CD14-positive monocyte (primary cell): ENCODE data around the gene RCAN2. TPM values are rescaled to one million over a fixed set of nuclear protein-coding genes. Genes with fewer than 3 reads are reported as not detected.

ENCODE experiments used
- DNase-seq, 3 donors: peaks; one replicate each; pipeline ENCODE4 v3.0.0-alpha.2; 2011 to 2022
- H2AFZ ChIP-seq: 2 replicates; pipeline ENCODE4 v1.6.0; 2012; ENCODE audit warnings: mild to moderate bottlenecking, low read depth, low read length, inconsistent platforms; ENCODE audit not compliant: insufficient read depth, poor library complexity, severe bottlenecking
- H3K27ac ChIP-seq, 2 donors: 1 replicate in 1 of 2; 2 replicates in 1 of 2; pipeline ENCODE4 v1.5.1; 2012 to 2013; ENCODE audit warnings: low read length in 2 of 2, control low read depth in 1 of 2, inconsistent platforms in 1 of 2, low read depth in 1 of 2, mild to moderate bottlenecking in 1 of 2
- H3K27me3 ChIP-seq, 2 donors: one replicate each; pipeline versions ENCODE4 v1.6.0 to v1.6.1; 2011 to 2013; ENCODE audit warnings: low read length in 2 of 2; ENCODE audit not compliant: control insufficient read depth in 2 of 2, insufficient read depth in 2 of 2
- H3K36me3 ChIP-seq, 2 donors: replicated peaks in 1 of 2; 1 replicate in 1 of 2; 2 replicates in 1 of 2; pipeline versions ENCODE4 v1.5.1 to v1.6.1; 2012 to 2013; ENCODE audit warnings: low read length in 2 of 2, control low read depth in 1 of 2, inconsistent platforms in 1 of 2, mild to moderate bottlenecking in 1 of 2; ENCODE audit not compliant: insufficient read depth in 2 of 2, control insufficient read depth in 1 of 2
- H3K4me1 ChIP-seq, 2 donors: 1 replicate in 1 of 2; 2 replicates in 1 of 2; pipeline versions ENCODE4 v1.5.1 to v1.6.1; 2012 to 2013; ENCODE audit warnings: low read length in 2 of 2, control low read depth in 1 of 2, inconsistent platforms in 1 of 2, mild to moderate bottlenecking in 1 of 2, moderate library complexity in 1 of 2; ENCODE audit not compliant: insufficient read depth in 2 of 2, control insufficient read depth in 1 of 2
- H3K4me2 ChIP-seq: replicated peaks from 2 replicates; pipeline ENCODE3; 2012; ENCODE audit warnings: low read length, moderate library complexity, mild to moderate bottlenecking; ENCODE audit not compliant: poor library complexity, severe bottlenecking; ENCODE audit errors: extremely low read depth
- H3K4me3 ChIP-seq, 3 experiments: fragments of 200-600 bp in 1 of 3; sonication (generic) in 1 of 3; replicated peaks in 1 of 3; 1 replicate in 2 of 3; 2 replicates in 1 of 3; pipeline ENCODE4 v1.5.1; 2011 to 2013; ENCODE audit warnings: low read length in 3 of 3, mild to moderate bottlenecking in 3 of 3, control low read depth in 2 of 3, low read depth in 2 of 3, inconsistent platforms in 1 of 3, moderate library complexity in 1 of 3
- H3K79me2 ChIP-seq: 2 replicates; pipeline ENCODE4 v1.6.0; 2012; ENCODE audit warnings: mild to moderate bottlenecking, control low read depth, inconsistent platforms, low read length, moderate library complexity; ENCODE audit not compliant: insufficient read depth
- H3K9ac ChIP-seq: 2 replicates; pipeline ENCODE4 v1.6.0; 2017; ENCODE audit warnings: low read length, mild to moderate bottlenecking; ENCODE audit not compliant: insufficient read depth, poor library complexity, severe bottlenecking
- H3K9me3 ChIP-seq, 2 donors: replicated peaks in 1 of 2; 1 replicate in 1 of 2; 2 replicates in 1 of 2; pipeline versions ENCODE4 v1.5.1 to v1.6.1; 2012 to 2013; ENCODE audit warnings: low read length in 2 of 2, control low read depth in 1 of 2; ENCODE audit not compliant: control insufficient read depth in 1 of 2, insufficient read depth in 1 of 2
- H4K20me1 ChIP-seq: 2 replicates; pipeline ENCODE4 v1.6.0; 2012; ENCODE audit warnings: mild to moderate bottlenecking, low read length, control low read depth, moderate library complexity; ENCODE audit not compliant: insufficient read depth
- H3K27ac Mint-ChIP-seq, 7 donors: one replicate each; pipeline ENCODE4 v1.8.0; 2020; ENCODE audit warnings: mild to moderate bottlenecking in 7 of 7, mixed read lengths in 7 of 7, moderate library complexity in 6 of 7, inconsistent platforms in 2 of 7
- H3K27me3 Mint-ChIP-seq, 3 donors: one replicate each; pipeline ENCODE4 v1.8.0; 2021 to 2022; ENCODE audit warnings: low read depth in 3 of 3, mild to moderate bottlenecking in 3 of 3, mixed read lengths in 3 of 3, moderate library complexity in 3 of 3, inconsistent platforms in 1 of 3
- H3K36me3 Mint-ChIP-seq, 2 donors: one replicate each; pipeline ENCODE4 v1.8.0; 2020; ENCODE audit warnings: mixed read lengths in 2 of 2, inconsistent platforms in 1 of 2, mild to moderate bottlenecking in 1 of 2
- H3K4me1 Mint-ChIP-seq: one replicate; pipeline ENCODE4 v1.8.0; 2020; ENCODE audit warnings: mild to moderate bottlenecking, mixed read lengths
- H3K4me3 Mint-ChIP-seq, 2 donors: one replicate each; pipeline ENCODE4 v1.8.0; 2020; ENCODE audit warnings: mild to moderate bottlenecking in 2 of 2, mixed read lengths in 2 of 2, moderate library complexity in 1 of 2
- H3K9me3 Mint-ChIP-seq, 7 donors: one replicate each; pipeline ENCODE4 v1.8.0; 2020 to 2022; ENCODE audit warnings: mixed read lengths in 7 of 7, mild to moderate bottlenecking in 6 of 7, moderate library complexity in 6 of 7, inconsistent platforms in 2 of 7
- CTCF ChIP-seq: fragments of 200-600 bp; IDR thresholded peaks from one replicate; pipeline ENCODE4 v1.8.0; 2022; ENCODE audit warnings: antibody characterized with exemption, mild to moderate bottlenecking
- WGBS: methylation state at CpG from one replicate; pipeline ENCODE4 v1.1.5; 2013; ENCODE audit warnings: missing lambda C conversion rate; ENCODE audit not compliant: insufficient coverage; 5-methylcytosine and 5-hydroxymethylcytosine counted together
- intact Hi-C, 2 donors: fragments of 100-400 bp; cut with micrococcal nuclease; formaldehyde crosslinking; loops; one replicate each; pipeline versions ENCODE4 v1.15.0 to v1.15.1; 2023
- polyA plus RNA-seq, 3 donors: library from polyadenylated mRNA; depleted of rRNA in 1 of 3; unstranded in 2 of 3; stranded (reverse) in 1 of 3; fragments of 300-500 nt in 2 of 3; fragments of >200 nt in 1 of 3; fragmentation: Illumina TruSeq in 2 of 3; gene quantifications; 1 replicate in 2 of 3; 2 replicates in 1 of 3; pipeline ENCODE4 v1.2.3, GENCODE V29; 2012 to 2021

The RCAN2 gene
- polyA plus RNA-seq, 3 donors: not detected

- H3K27ac ChIP-seq: no peak overlapping the region
- 97% methylated on average over 28 of the region's 29 CpGs for WGBS
- no peaks in the 10 kb centered on the region for H4K20me1 ChIP-seq
- H3K36me3 ChIP-seq: no peaks in the 10 kb centered on the region
- H3K27me3 Mint-ChIP-seq: peaks cover 0 to 3% (median 2%) of the 10 kb centered on the region in 3 donors
- H3K4me1 ChIP-seq: no peaks in the 10 kb centered on the region
- H3K36me3 Mint-ChIP-seq: no peaks in the 10 kb centered on the region
- no peak overlapping the region for H3K4me3 ChIP-seq
- H2AFZ ChIP-seq: no peak overlapping the region
- DNase-seq: no peak
- no peaks in the 10 kb centered on the region for H3K9me3 ChIP-seq
- H3K9me3 Mint-ChIP-seq: peaks cover 0 to 6% (median 0%) of the 10 kb centered on the region in 7 donors
- H3K79me2 ChIP-seq: no peaks in the 10 kb centered on the region
- H3K27ac Mint-ChIP-seq: no peak overlapping the region
- H3K27me3 ChIP-seq: no peaks in the 10 kb centered on the region
- intact Hi-C loops: no loop called here
- TF ChIP-seq CTCF: no peak
- no peak overlapping the region for H3K4me3 Mint-ChIP-seq
- H3K4me2 ChIP-seq: no peak overlapping the region
- no peak overlapping the region for H3K9ac ChIP-seq
- H3K4me1 Mint-ChIP-seq: peaks cover 2% of the 10 kb centered on the region
Measured at GRCh38 chr6:46204880-46205650, 286.2 kb downstream of the RCAN2 start.

- no peak overlapping the region for H3K9ac ChIP-seq
- H3K9me3 Mint-ChIP-seq: peaks cover 0 to 4% (median 0%) of the 10 kb centered on the region in 7 donors
- H3K4me3 ChIP-seq: no peak overlapping the region
- no peak overlapping the region for H3K4me3 Mint-ChIP-seq
- no peaks in the 10 kb centered on the region for H3K4me1 ChIP-seq
- no peaks in the 10 kb centered on the region for H3K79me2 ChIP-seq
- DNase-seq: no peak
- H3K27ac Mint-ChIP-seq: no peak overlapping the region
- no peaks in the 10 kb centered on the region for H3K36me3 ChIP-seq
- no peak overlapping the region for H3K4me2 ChIP-seq
- intact Hi-C loops: no loop called here
- H2AFZ ChIP-seq: no peak overlapping the region
- H3K27ac ChIP-seq: no peak overlapping the region
- H4K20me1 ChIP-seq: no peaks in the 10 kb centered on the region
- no peaks in the 10 kb centered on the region for H3K4me1 Mint-ChIP-seq
- H3K27me3 ChIP-seq: no peaks in the 10 kb centered on the region
- H3K9me3 ChIP-seq: no peaks in the 10 kb centered on the region
- H3K27me3 Mint-ChIP-seq: peaks cover 0 to 3% (median 2%) of the 10 kb centered on the region in 3 donors
- no peak for TF ChIP-seq CTCF
- no peaks in the 10 kb centered on the region for H3K36me3 Mint-ChIP-seq
- WGBS: no CpG with 5 or more reads among the region's 2 CpGs
Measured at GRCh38 chr6:46203391-46204177, 287.7 kb downstream of the RCAN2 start.
